ENCODE data around the gene SHH. TPM values are rescaled to one million over a fixed set of nuclear protein-coding genes. Genes with fewer than 3 reads are reported as not detected.

The SHH gene
- total RNA-seq, 1 donor from 2014 or later, result 0.11 TPM

DNA sequence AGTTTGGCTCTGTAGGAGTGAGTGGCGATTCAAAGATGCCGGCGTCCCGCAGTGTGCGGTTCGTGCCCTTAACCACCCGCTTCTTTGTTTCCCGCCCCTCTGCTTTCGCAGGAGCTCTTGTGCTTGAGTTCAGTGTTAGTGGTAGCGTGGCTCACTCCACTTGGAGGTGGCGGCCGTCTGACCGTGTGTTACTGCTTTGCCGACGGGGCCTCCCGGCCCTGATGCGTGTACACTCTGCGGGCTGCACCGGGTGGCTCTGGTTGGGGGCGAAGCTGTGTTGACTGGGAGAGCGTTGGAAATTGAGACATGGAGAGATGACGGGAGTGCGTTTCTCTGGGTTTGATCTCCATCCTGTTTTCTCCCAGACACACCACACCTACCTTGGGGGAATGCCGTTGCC is 31.4 kb downstream of the SHH start:
- TF ChIP-seq, protein P1, sequence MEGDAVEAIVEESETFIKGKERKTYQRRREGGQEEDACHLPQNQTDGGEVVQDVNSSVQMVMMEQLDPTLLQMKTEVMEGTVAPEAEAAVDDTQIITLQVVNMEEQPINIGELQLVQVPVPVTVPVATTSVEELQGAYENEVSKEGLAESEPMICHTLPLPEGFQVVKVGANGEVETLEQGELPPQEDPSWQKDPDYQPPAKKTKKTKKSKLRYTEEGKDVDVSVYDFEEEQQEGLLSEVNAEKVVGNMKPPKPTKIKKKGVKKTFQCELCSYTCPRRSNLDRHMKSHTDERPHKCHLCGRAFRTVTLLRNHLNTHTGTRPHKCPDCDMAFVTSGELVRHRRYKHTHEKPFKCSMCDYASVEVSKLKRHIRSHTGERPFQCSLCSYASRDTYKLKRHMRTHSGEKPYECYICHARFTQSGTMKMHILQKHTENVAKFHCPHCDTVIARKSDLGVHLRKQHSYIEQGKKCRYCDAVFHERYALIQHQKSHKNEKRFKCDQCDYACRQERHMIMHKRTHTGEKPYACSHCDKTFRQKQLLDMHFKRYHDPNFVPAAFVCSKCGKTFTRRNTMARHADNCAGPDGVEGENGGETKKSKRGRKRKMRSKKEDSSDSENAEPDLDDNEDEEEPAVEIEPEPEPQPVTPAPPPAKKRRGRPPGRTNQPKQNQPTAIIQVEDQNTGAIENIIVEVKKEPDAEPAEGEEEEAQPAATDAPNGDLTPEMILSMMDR (IDR thresholded peaks at IDR 0.05), result no peak
- Mint-ChIP-seq H3K27me3 (ENCODE audit: unreplicated experiment) (no peaks in the 10 kb centered on the region), H3K4me1 (ENCODE audit: unreplicated experiment) (no peaks in the 10 kb centered on the region), H3K27ac (ENCODE audit: unreplicated experiment) (no peak overlapping the region), H3K4me3 (ENCODE audit: unreplicated experiment) (no peak overlapping the region), H3K9me3 (ENCODE audit: unreplicated experiment) (no peaks in the 10 kb centered on the region), H3K36me3 (ENCODE audit: unreplicated experiment) (peaks cover 48% of the 10 kb centered on the region)
- no peak for DNase-seq (ENCODE audit: extremely low spot score, unreplicated experiment)

DNA sequence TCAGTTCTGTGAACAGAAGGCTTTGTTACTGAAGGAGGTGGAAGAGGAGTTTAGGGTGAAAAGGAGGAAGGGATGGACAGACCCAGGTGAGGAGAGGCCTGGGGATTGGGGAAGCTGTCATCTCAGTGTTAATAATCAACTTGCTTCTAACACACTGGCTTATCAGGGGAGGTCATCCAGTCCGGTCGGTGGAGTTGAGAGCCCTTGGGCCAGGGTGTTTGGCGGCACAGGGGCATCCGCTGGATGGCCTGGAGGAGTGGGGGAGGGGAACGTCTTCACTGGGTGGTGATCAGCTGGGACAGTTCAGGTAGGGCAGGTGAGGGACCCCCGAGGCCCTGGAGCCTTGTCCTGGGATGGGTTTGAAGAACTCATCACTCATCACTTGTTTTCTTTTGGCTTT is 33.9 kb downstream of the SHH start:
- Mint-ChIP-seq H3K27ac (ENCODE audit: unreplicated experiment) (peak overlapping the region; percentile 5), H3K9me3 (ENCODE audit: unreplicated experiment) (no peaks in the 10 kb centered on the region), H3K36me3 (ENCODE audit: unreplicated experiment) (peaks cover 57% of the 10 kb centered on the region), H3K4me1 (ENCODE audit: unreplicated experiment) (no peaks in the 10 kb centered on the region), H3K27me3 (ENCODE audit: unreplicated experiment) (no peaks in the 10 kb centered on the region), H3K4me3 (ENCODE audit: unreplicated experiment) (no peak overlapping the region)
- TF ChIP-seq, protein P1 (IDR thresholded peaks at IDR 0.05), result no peak
- no peak for DNase-seq (ENCODE audit: extremely low spot score, unreplicated experiment)

DNA sequence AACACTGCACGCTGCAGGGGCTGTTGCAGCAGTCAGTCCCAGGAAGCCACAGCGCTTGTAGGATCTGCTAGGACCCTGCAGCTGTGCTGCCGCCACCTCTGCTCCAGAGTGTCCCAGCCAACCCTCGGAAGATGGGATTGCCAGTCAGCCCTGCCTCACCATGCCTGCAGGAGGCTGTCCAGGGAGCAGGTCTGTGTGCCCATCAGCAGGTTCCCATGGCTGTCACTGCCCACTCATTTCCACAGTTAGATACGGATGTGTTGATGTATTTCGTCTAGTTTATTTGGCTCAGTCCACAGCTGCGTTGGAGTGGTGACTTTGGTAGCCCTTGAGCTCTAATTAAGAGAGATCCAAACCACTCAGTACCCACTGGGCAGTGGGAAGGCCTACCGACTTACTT is 35.7 kb downstream of the SHH start:
- no peak overlapping the region for H3K4me3 Mint-ChIP-seq (ENCODE audit: unreplicated experiment)
- DNase-seq (ENCODE audit: extremely low spot score, unreplicated experiment), result no peak
- peaks cover 51% of the 10 kb centered on the region for H3K36me3 Mint-ChIP-seq (ENCODE audit: unreplicated experiment)
- no peaks in the 10 kb centered on the region for H3K27me3 Mint-ChIP-seq (ENCODE audit: unreplicated experiment)
- no peaks in the 10 kb centered on the region for H3K4me1 Mint-ChIP-seq (ENCODE audit: unreplicated experiment)
- TF ChIP-seq, protein P1 (IDR thresholded peaks at IDR 0.05), result no peak
- H3K27ac Mint-ChIP-seq (ENCODE audit: unreplicated experiment), result no peak overlapping the region
- H3K9me3 Mint-ChIP-seq (ENCODE audit: unreplicated experiment), result no peaks in the 10 kb centered on the region

DNA sequence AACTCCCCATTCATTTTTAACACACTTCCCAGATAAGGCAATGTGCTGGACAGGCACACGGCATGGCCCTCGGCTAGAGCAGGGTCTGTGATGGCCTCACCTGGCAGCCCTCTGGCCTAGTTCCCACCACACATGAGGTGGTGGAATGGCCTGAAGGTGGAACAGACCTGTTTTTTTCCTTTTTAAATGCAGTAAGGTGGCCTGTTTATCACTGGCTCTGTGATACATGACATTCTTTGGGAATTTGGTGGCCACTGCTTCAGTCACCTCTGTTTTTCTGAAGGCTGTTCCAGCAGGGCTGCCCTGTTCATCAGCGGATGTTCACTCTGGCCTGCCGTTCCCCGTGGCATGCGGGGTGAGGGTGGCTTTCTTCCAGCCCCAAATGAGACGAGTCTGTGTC is 36.6 kb downstream of the SHH start:
- Mint-ChIP-seq H3K27ac (ENCODE audit: unreplicated experiment) (no peak overlapping the region), H3K27me3 (ENCODE audit: unreplicated experiment) (no peaks in the 10 kb centered on the region), H3K4me3 (ENCODE audit: unreplicated experiment) (no peak overlapping the region), H3K4me1 (ENCODE audit: unreplicated experiment) (no peaks in the 10 kb centered on the region), H3K9me3 (ENCODE audit: unreplicated experiment) (no peaks in the 10 kb centered on the region), H3K36me3 (ENCODE audit: unreplicated experiment) (peaks cover 46% of the 10 kb centered on the region)
- DNase-seq (ENCODE audit: extremely low spot score, unreplicated experiment), result no peak
- TF ChIP-seq, protein P1 (IDR thresholded peaks at IDR 0.05), result no peak

DNA sequence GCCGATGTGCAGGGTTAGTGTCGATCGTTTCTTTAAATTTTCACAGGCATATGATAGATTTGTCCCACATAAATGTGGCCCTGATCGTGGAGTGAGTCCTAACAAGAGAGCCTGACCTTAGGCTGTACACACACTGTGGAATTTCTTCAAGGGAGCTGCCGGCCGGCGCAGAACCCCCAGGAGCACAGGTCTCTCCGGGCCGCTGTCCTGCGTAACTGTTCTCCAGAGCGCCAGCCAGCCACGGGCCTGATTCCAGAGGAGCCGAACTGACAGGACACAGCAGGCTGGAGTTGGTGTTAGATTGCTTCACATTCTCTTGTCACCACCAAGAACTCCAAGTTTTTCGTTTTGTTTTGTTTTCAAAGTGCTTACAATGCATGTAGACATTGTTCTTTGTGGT is 37.3 kb downstream of the SHH start:
- H3K4me3 Mint-ChIP-seq (ENCODE audit: unreplicated experiment), result no peak overlapping the region
- H3K27me3 Mint-ChIP-seq (ENCODE audit: unreplicated experiment), result no peaks in the 10 kb centered on the region
- no peak for DNase-seq (ENCODE audit: extremely low spot score, unreplicated experiment)
- TF ChIP-seq, protein P1 (IDR thresholded peaks at IDR 0.05), result no peak
- no peak overlapping the region for H3K27ac Mint-ChIP-seq (ENCODE audit: unreplicated experiment)
- peaks cover under 1% of the 10 kb centered on the region for H3K4me1 Mint-ChIP-seq (ENCODE audit: unreplicated experiment)
- peaks cover 44% of the 10 kb centered on the region for H3K36me3 Mint-ChIP-seq (ENCODE audit: unreplicated experiment)
- H3K9me3 Mint-ChIP-seq (ENCODE audit: unreplicated experiment), result no peaks in the 10 kb centered on the region
